IMR-90 (cell line): Measurements from ENCODE around the gene PMM1. TPM values are rescaled to one million over a fixed set of nuclear protein-coding genes. Genes with fewer than 3 reads are reported as not detected.

Experiments
- polyA plus RNA-seq, 3 experiments: library from polyadenylated mRNA; depleted of rRNA; stranded (reverse); fragments of >200 nt; gene quantifications; 2 replicates each; pipeline ENCODE4 v1.2.3, GENCODE V29; 2012; ENCODE audit warnings: low replicate concordance in 1 of 3
- total RNA-seq: library from RNA; depleted of rRNA; stranded (reverse); fragments of >200 nt; gene quantifications from 2 replicates; pipeline ENCODE4 v1.2.3, GENCODE V29; 2012; rRNA removed

PMM1 gene
- total and polyA plus RNA-seq, 2 of the 4 experiments (the other 2 are of a cell fraction) = 22.8 to 92.8 TPM

Other genes with a start within 250 kb of the PMM1 start
- gene TEF, start 207.9 kb downstream of the PMM1 start, total RNA-seq = 5.6 and 6.1 TPM in 2 replicates
- 11.6 and 14.4 TPM in 2 replicates for gene TEF, start 207.9 kb downstream of the PMM1 start, polyA plus RNA-seq (2012; rRNA removed)
- gene TOB2, start 143.0 kb downstream of the PMM1 start, total RNA-seq = 16.9 and 17.4 TPM in 2 replicates
- 23.3 and 24.2 TPM in 2 replicates for gene TOB2, start 143.0 kb downstream of the PMM1 start, polyA plus RNA-seq (2012; rRNA removed)
- gene PHF5A, start 121.1 kb downstream of the PMM1 start, total RNA-seq = 50.9 and 76.1 TPM in 2 replicates
- gene PHF5A, start 121.1 kb downstream of the PMM1 start, polyA plus RNA-seq (2012; rRNA removed) = 49.1 and 54.9 TPM in 2 replicates
- gene ACO2, start 120.7 kb downstream of the PMM1 start, total RNA-seq = 65.3 and 71.3 TPM in 2 replicates
- gene ACO2, start 120.7 kb downstream of the PMM1 start, polyA plus RNA-seq (2012; rRNA removed) = 69.5 and 72.9 TPM in 2 replicates
- gene POLR3H, start 45.4 kb downstream of the PMM1 start, total RNA-seq = 37.8 and 39.7 TPM in 2 replicates
- 62.1 and 67.8 TPM in 2 replicates for gene POLR3H, start 45.4 kb downstream of the PMM1 start, polyA plus RNA-seq (2012; rRNA removed)
- 2.5 and 2.8 TPM in 2 replicates for gene CSDC2, start 28.8 kb downstream of the PMM1 start, total RNA-seq
- 23.1 and 26.3 TPM in 2 replicates for gene CSDC2, start 28.8 kb downstream of the PMM1 start, polyA plus RNA-seq (2012; rRNA removed)
- gene DESI1, start 31.2 kb upstream of the PMM1 start, total RNA-seq = 14.4 and 14.5 TPM in 2 replicates
- gene DESI1, start 31.2 kb upstream of the PMM1 start, polyA plus RNA-seq (2012; rRNA removed) = 23.6 and 24.9 TPM in 2 replicates
- gene XRCC6, start 31.5 kb upstream of the PMM1 start, total RNA-seq = 392 and 401 TPM in 2 replicates
- 173 and 202 TPM in 2 replicates for gene XRCC6, start 31.5 kb upstream of the PMM1 start, polyA plus RNA-seq (2012; rRNA removed)
- 109 and 122 TPM in 2 replicates for gene SNU13, start 99.0 kb upstream of the PMM1 start, total RNA-seq
- 185 and 235 TPM in 2 replicates for gene SNU13, start 99.0 kb upstream of the PMM1 start, polyA plus RNA-seq (2012; rRNA removed)
- 0.90 and 1.1 TPM in 2 replicates for gene MEI1, start 109.7 kb upstream of the PMM1 start, total RNA-seq
- gene MEI1, start 109.7 kb upstream of the PMM1 start, polyA plus RNA-seq (2012; rRNA removed) = 2.1 and 2.6 TPM in 2 replicates
- 6.1 and 7.0 TPM in 2 replicates for gene CCDC134, start 210.8 kb upstream of the PMM1 start, total RNA-seq
- gene CCDC134, start 210.8 kb upstream of the PMM1 start, polyA plus RNA-seq (2012; rRNA removed) = 5.1 and 7.5 TPM in 2 replicates
- 8.1 and 9.2 TPM in 2 replicates for gene SREBF2, start 243.3 kb upstream of the PMM1 start, total RNA-seq
- gene SREBF2, start 243.3 kb upstream of the PMM1 start, polyA plus RNA-seq (2012; rRNA removed) = 47.4 and 50.1 TPM in 2 replicates